T-helper 2 cell treated with Interferon-gamma antibody and Interleukin-4, amounts not matched to agents 100 ng/mL and 5 ng/mL, for 36 hours (primary cell): Measurements from ENCODE around the gene TMEM161B. TPM values are rescaled to one million over a fixed set of nuclear protein-coding genes. Genes with fewer than 3 reads are reported as not detected.
"Not testable (repeated sequence)": the region's sequence is repeated elsewhere in the genome, so short reads cannot be mapped to it uniquely, and the experiment has no call there.

Source experiments
- intact Hi-C: fragments of 100-400 bp; cut with micrococcal nuclease; formaldehyde crosslinking; loops from one replicate; pipeline ENCODE4 v1.15.1; 2023
- total RNA-seq: library from RNA; stranded (reverse); gene quantifications from 2 replicates; pipeline ENCODE4 v1.2.3, GENCODE V29; 2022

Gene TMEM161B
- total RNA-seq, 1 donor from 2014 or later, result 26.1 TPM

GRCh38 chr5:88188458-88189132, 80.0 kb downstream of the TMEM161B start:
- intact Hi-C loops, result no loop called here

GRCh38 chr5:88183255-88183654, 85.4 kb downstream of the TMEM161B start:
- intact Hi-C loops, result no loop called here

- intact Hi-C loops, result not testable (repeated sequence)
These were observed 91.2 kb downstream of the TMEM161B start for GRCh38 chr5:88177486-88177885.

- intact Hi-C loops, result no loop called here
These were observed 95.5 kb downstream of the TMEM161B start for GRCh38 chr5:88172847-88173758.

- intact Hi-C loops, result no loop called here
These were observed 109.1 kb downstream of the TMEM161B start for GRCh38 chr5:88159591-88159990.

GRCh38 chr5:88158056-88158455, 110.6 kb downstream of the TMEM161B start:
- intact Hi-C loops, result no loop called here

- intact Hi-C loops, result no loop called here
These were observed 113.8 kb downstream of the TMEM161B start for GRCh38 chr5:88154891-88155290.

- intact Hi-C loops, result no loop called here
These were observed 117.9 kb downstream of the TMEM161B start for GRCh38 chr5:88150747-88151146.

GRCh38 chr5:88145611-88146467, 122.8 kb downstream of the TMEM161B start:
- intact Hi-C loops, result loop anchor here (10.0 kb wide), 3 partner anchors 249 to 1531 kb away; partner anchors contain the start of genes COX7C and MEF2C

GRCh38 chr5:88145221-88145610, 123.4 kb downstream of the TMEM161B start:
- intact Hi-C loops, result loop anchor here (10.0 kb wide), 3 partner anchors 250 to 1530 kb away; partner anchors contain the start of genes COX7C and MEF2C
